HCT116 (cell line): ENCODE data around the gene MPZL2. TPM values are rescaled to one million over a fixed set of nuclear protein-coding genes. Genes with fewer than 3 reads are reported as not detected.

Source experiments
- ATAC-seq: fragments of 200-7000 bp; cut with Tn5 transposase; 2 replicates; pipeline ENCODE4 v1.9.1; 2020; ENCODE audit warnings: mild to moderate bottlenecking, moderate library complexity
- BruUV-seq: library from RNA; stranded (reverse); fragments of 400-500 nt; replicated peaks from 2 replicates; lab custom pipeline; 2021; lab: Mats Ljungman, UMichigan
- CTCF ChIA-PET: fragments of 300-600 bp; sonication (Branson Sonifier 250); formaldehyde crosslinking; loops from one replicate; lab custom pipeline; 2021; ENCODE audit warnings: antibody characterized with exemption; lab: Charles Lee
- POLR2A ChIA-PET: fragments of 300-600, 350-600 bp; sonication (Branson Sonifier 250); formaldehyde crosslinking; loops from one replicate; lab custom pipeline; 2021; ENCODE audit warnings: antibody characterized with exemption; lab: Charles Lee
- RAD21 ChIA-PET, 2 experiments: fragments of 300-600 bp; sonication (Branson Sonifier 250); formaldehyde crosslinking; loops; one replicate each; lab custom pipeline; 2023; ENCODE audit warnings: low total read pairs in 2 of 2; ENCODE audit not compliant: uncharacterized antibody in 2 of 2, unreplicated experiment in 2 of 2, low non-redundant PET in 1 of 2; lab: Charles Lee
- DNase-seq: peaks from one replicate; pipeline ENCODE4 v3.0.0-alpha.2; 2010; ENCODE audit warnings: low read depth, low spot score
- H2AFZ ChIP-seq: fragments of 200-600 bp; shearing (Covaris generic), sonication (generic); 2 replicates; pipeline ENCODE4 v1.6.1; 2017; ENCODE audit warnings: low read depth, mixed run types, mixed read lengths, antibody characterized with exemption, low read length; ENCODE audit not compliant: poor library complexity, severe bottlenecking
- H3K27ac ChIP-seq: 2 replicates; pipeline ENCODE4 v1.5.1; 2012; ENCODE audit warnings: low read depth, low read length
- H3K27me3 ChIP-seq: fragments of 200-600 bp; sonication (generic); 2 replicates; pipeline ENCODE4 v1.6.1; 2016; ENCODE audit warnings: mixed run types, low read length, mixed read lengths; ENCODE audit not compliant: insufficient read depth
- H3K36me3 ChIP-seq, 2 experiments: fragments of 200-500 bp in 1 of 2; fragments of 200-600 bp in 1 of 2; sonication (Bioruptor generic) in 1 of 2; sonication (generic) in 1 of 2; 2 replicates each; pipeline versions ENCODE4 v1.5.1 to v1.6.1; 2014 to 2016; ENCODE audit warnings: low read length in 2 of 2, inconsistent platforms in 1 of 2, mixed read lengths in 1 of 2, mixed run types in 1 of 2; ENCODE audit not compliant: insufficient read depth in 2 of 2, control insufficient read depth in 1 of 2
- H3K4me1 ChIP-seq, 2 experiments: fragments of 200-600 bp in 1 of 2; sonication (generic) in 1 of 2; 2 replicates each; pipeline versions ENCODE4 v1.5.1 to v1.6.1; 2012 to 2017; ENCODE audit warnings: low read length in 2 of 2, inconsistent platforms in 1 of 2, mild to moderate bottlenecking in 1 of 2, mixed read lengths in 1 of 2, mixed run types in 1 of 2, moderate library complexity in 1 of 2; ENCODE audit not compliant: insufficient read depth in 2 of 2, control insufficient read depth in 1 of 2
- H3K4me2 ChIP-seq: fragments of 200-600 bp; sonication (generic); 2 replicates; pipeline ENCODE4 v1.6.1; 2017; ENCODE audit warnings: mixed run types, low read length, mixed read lengths
- H3K4me3 ChIP-seq, 2 experiments: fragments of 200-600 bp in 1 of 2; sonication (generic) in 1 of 2; replicated peaks in 1 of 2; 2 replicates each; pipeline ENCODE4 v1.5.1; 2011 to 2016; ENCODE audit warnings: low read length in 2 of 2, control low read depth in 1 of 2, low read depth in 1 of 2, mild to moderate bottlenecking in 1 of 2, mixed read lengths in 1 of 2, mixed run types in 1 of 2
- H3K79me2 ChIP-seq: fragments of 200-600 bp; sonication (generic); 2 replicates; pipeline ENCODE4 v1.6.1; 2017; ENCODE audit warnings: mild to moderate bottlenecking, mixed run types, low read length, moderate library complexity, mixed read lengths; ENCODE audit not compliant: insufficient read depth
- H3K9ac ChIP-seq: fragments of 200-600 bp; sonication (generic); 2 replicates; pipeline ENCODE4 v1.6.1; 2016; ENCODE audit warnings: low read length, mixed read lengths
- H3K9me2 ChIP-seq: fragments of 200-600 bp; sonication (generic), shearing (Covaris generic); 2 replicates; pipeline ENCODE4 v1.6.1; 2017; ENCODE audit warnings: mixed run types, mild to moderate bottlenecking, moderate library complexity; ENCODE audit not compliant: insufficient read depth
- H3K9me3 ChIP-seq, 2 experiments: fragments of 200-500 bp in 1 of 2; fragments of 200-600 bp in 1 of 2; sonication (Bioruptor generic) in 1 of 2; sonication (generic) in 1 of 2; 2 replicates each; pipeline ENCODE4 v1.6.1; 2014 to 2017; ENCODE audit warnings: low read length in 2 of 2, mixed read lengths in 2 of 2, inconsistent platforms in 1 of 2, low read depth in 1 of 2, mild to moderate bottlenecking in 1 of 2, mixed run types in 1 of 2, moderate library complexity in 1 of 2; ENCODE audit not compliant: control insufficient read depth in 1 of 2, insufficient read depth in 1 of 2
- H4K20me1 ChIP-seq: fragments of 200-600 bp; sonication (generic), shearing (Covaris generic); 2 replicates; pipeline ENCODE4 v1.6.1; 2017; ENCODE audit warnings: mixed run types, mild to moderate bottlenecking, moderate library complexity; ENCODE audit not compliant: insufficient read depth
- ATF3 ChIP-seq: IDR thresholded peaks from 2 replicates; pipeline ENCODE4 v1.6.1; 2012
- CEBPB ChIP-seq: IDR thresholded peaks from 2 replicates; pipeline ENCODE4 v1.6.1; 2012; ENCODE audit warnings: low read depth
- CTCF ChIP-seq, 3 experiments: fragments of 200-600 bp in 1 of 3; sonication (generic) in 1 of 3; IDR thresholded peaks in 2 of 3; conservative IDR thresholded peaks in 1 of 3; 2 replicates each; pipeline ENCODE4 v1.5.1; 2012 to 2017; ENCODE audit warnings: low read depth in 2 of 3, low read length in 2 of 3, antibody characterized with exemption in 1 of 3, borderline replicate concordance in 1 of 3, control low read depth in 1 of 3, mild to moderate bottlenecking in 1 of 3, mixed read lengths in 1 of 3, mixed run types in 1 of 3, moderate library complexity in 1 of 3; ENCODE audit not compliant: insufficient read depth in 1 of 3
- EGR1 ChIP-seq: IDR thresholded peaks from 2 replicates; pipeline ENCODE4 v1.6.1; 2012; ENCODE audit warnings: low read depth
- ELF1 ChIP-seq: IDR thresholded peaks from 2 replicates; pipeline ENCODE4 v1.6.1; 2012; ENCODE audit warnings: low read depth, borderline replicate concordance
- EZH2 ChIP-seq: fragments of 200-600 bp; sonication (generic); IDR thresholded peaks from 2 replicates; pipeline ENCODE4 v1.6.1; 2017; ENCODE audit warnings: antibody characterized with exemption, mixed run types
- EZH2phosphoT487 ChIP-seq: fragments of 200-600 bp; IDR thresholded peaks from 2 replicates; pipeline ENCODE4 v1.6.1; 2018; ENCODE audit warnings: antibody characterized with exemption, borderline replicate concordance
- JUND ChIP-seq: IDR thresholded peaks from 2 replicates; pipeline ENCODE4 v1.6.1; 2012
- MAX ChIP-seq: IDR thresholded peaks from 2 replicates; pipeline ENCODE4 v1.6.1; 2012
- POLR2A ChIP-seq: IDR thresholded peaks from 2 replicates; pipeline ENCODE4 v1.7.0; 2011; ENCODE audit warnings: borderline replicate concordance; ENCODE audit not compliant: insufficient read depth, insufficient read length; ENCODE audit errors: extremely low read depth
- RAD21 ChIP-seq: IDR thresholded peaks from 2 replicates; pipeline ENCODE4 v1.6.1; 2012; ENCODE audit warnings: low read depth, mild to moderate bottlenecking
- REST ChIP-seq: IDR thresholded peaks from 2 replicates; pipeline ENCODE4 v1.6.1; 2012; ENCODE audit warnings: low read depth
- SP1 ChIP-seq: IDR thresholded peaks from 2 replicates; pipeline ENCODE4 v1.6.1; 2012; ENCODE audit warnings: low read depth
- SRF ChIP-seq: IDR thresholded peaks from 2 replicates; pipeline ENCODE4 v1.6.1; 2012; ENCODE audit warnings: low read depth
- TCF7L2 ChIP-seq: IDR thresholded peaks from 2 replicates; pipeline ENCODE4 v1.7.0; 2011; ENCODE audit warnings: borderline replicate concordance, inconsistent platforms; ENCODE audit not compliant: insufficient read depth, insufficient read length; ENCODE audit errors: extremely low read depth
- ZBTB33 ChIP-seq: IDR thresholded peaks from 2 replicates; pipeline ENCODE4 v1.6.1; 2011; ENCODE audit warnings: mild to moderate bottlenecking, low read length, moderate library complexity; ENCODE audit not compliant: insufficient replicate concordance; ENCODE audit errors: extremely low read depth
- ZFX ChIP-seq: fragments of 450-650 bp; IDR thresholded peaks from 2 replicates; pipeline ENCODE4 v1.6.1; 2017
- intact Hi-C: fragments of 100-400 bp; cut with micrococcal nuclease; formaldehyde crosslinking; loops from 2 replicates; pipeline ENCODE4 v1.10.0; 2022
- total RNA-seq: library from RNA; stranded (reverse); gene quantifications from one replicate; pipeline ENCODE4 v1.2.1, GENCODE V29; 2021; ENCODE audit not compliant: unreplicated experiment

Gene MPZL2
- total RNA-seq, 1 experiment from 2014 or later = 16.8 TPM

GRCh38 chr11:118209033-118209432 is 55.1 kb downstream of the MPZL2 start:
- H3K9me2 ChIP-seq = no peaks in the 10 kb centered on the region
- no peaks in the 10 kb centered on the region for H3K4me1 ChIP-seq
- H3K4me2 ChIP-seq = no peak overlapping the region
- H4K20me1 ChIP-seq = no peaks in the 10 kb centered on the region
- H3K79me2 ChIP-seq = no peaks in the 10 kb centered on the region
- no peaks in the 10 kb centered on the region for H3K36me3 ChIP-seq
- no peak overlapping the region for H3K9ac ChIP-seq
- H2AFZ ChIP-seq = no peak overlapping the region
- TF ChIP-seq EZH2phosphoT487 = no peak
- TF ChIP-seq ATF3 = no peak
- no peak for TF ChIP-seq ELF1
- no peak for TF ChIP-seq SP1
- no peak for TF ChIP-seq TCF7L2
- no peak for TF ChIP-seq EZH2
- no peak for TF ChIP-seq POLR2A
- TF ChIP-seq JUND = no peak
- no peak for TF ChIP-seq REST
- no peak for TF ChIP-seq EGR1
- TF ChIP-seq CEBPB = no peak
- TF ChIP-seq SRF = no peak
- TF ChIP-seq CTCF (IDR thresholded peaks at IDR 0.05 in 2 of 3, conservative IDR thresholded peaks at IDR 0.05 in 1 of 3; ENCODE audit: borderline replicate concordance in 1 of 3, insufficient read depth in 1 of 3, low read depth in 2 of 3, low read length in 2 of 3) = no peak
- no peak for TF ChIP-seq RAD21
- no peak for TF ChIP-seq ZFX
- TF ChIP-seq MAX = no peak
- TF ChIP-seq ZBTB33 = no peak
- RAD21 ChIA-PET = no interaction called here
- intact Hi-C loops = no loop called here
- ATAC-seq (no peak), DNase-seq (no peak)
- BruUV-seq = no TSS peak
- H3K27ac ChIP-seq = no peak overlapping the region
- POLR2A ChIA-PET = no interaction called here
- CTCF ChIA-PET = interaction anchor here (2.6 kb wide), 1 partner anchor 11 kb away, joined by 9 read pairs; no protein-coding TSS in a partner anchor
- H3K9me3 ChIP-seq = no peaks in the 10 kb centered on the region
- peaks cover 11% of the 10 kb centered on the region; the same call in 1 of the 2 replicates for H3K27me3 ChIP-seq
- H3K4me3 ChIP-seq = no peak overlapping the region
